GM18520 (cell line): ENCODE results near the gene PRICKLE4.
A peak's percentile ranks its signal among the peaks of the same experiment; 100 is the strongest.

ENCODE experiments used
- ATAC-seq: cut with Tn5 transposase; IDR thresholded peaks from one replicate; pipeline ENCODE4 v1.9.1; 2021; ENCODE audit not compliant: unreplicated experiment

PRICKLE4 gene, protein sequence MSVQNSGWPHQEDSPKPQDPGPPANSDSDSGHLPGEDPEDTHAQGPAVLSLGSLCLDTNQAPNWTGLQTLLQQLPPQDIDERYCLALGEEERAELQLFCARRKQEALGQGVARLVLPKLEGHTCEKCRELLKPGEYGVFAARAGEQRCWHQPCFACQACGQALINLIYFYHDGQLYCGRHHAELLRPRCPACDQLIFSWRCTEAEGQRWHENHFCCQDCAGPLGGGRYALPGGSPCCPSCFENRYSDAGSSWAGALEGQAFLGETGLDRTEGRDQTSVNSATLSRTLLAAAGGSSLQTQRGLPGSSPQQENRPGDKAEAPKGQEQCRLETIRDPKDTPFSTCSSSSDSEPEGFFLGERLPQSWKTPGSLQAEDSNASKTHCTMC

DNA sequence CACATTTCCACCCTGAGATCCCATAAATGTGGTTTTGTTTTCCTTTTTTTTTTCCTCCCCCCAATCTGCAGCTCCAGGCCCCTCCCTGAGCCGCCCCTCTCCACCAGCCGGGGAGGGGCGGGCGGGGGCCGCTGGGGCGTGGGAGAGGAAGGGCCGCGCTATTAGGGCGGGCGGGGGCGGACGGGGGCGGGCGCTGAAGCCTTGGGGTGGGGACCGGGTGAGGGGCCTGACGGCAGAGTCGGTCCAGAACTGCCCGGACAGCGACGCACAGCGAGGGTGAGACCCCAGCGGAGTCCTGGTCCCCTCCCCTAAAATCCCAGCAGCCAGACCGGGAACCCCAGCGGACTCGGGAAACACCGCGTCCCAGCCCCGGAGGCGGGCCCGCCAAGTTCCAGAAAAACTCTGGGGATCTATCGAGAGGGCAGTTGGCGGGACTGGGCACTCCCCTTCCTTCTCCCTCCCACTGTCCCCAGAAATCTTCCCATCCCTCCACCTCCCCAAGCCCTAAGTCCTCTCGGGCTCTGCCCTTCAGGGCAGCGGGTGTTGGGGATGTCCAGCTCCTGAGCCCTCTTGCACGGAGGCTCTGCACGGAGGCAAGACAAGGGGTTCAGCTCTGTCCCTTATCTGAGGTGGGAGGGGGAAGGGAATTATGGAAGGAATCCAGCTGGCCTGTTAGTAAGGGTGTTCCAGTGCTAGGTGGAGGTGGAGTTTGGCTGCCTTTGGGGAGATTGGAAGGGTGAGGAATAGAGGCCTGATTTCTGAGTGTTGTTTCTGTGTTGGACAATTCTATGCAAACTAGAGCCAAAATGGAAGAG, at the start of gene PRICKLE4:
PRICKLE4 (plus strand) TSS at position 232 of the 815 bp plus-strand sequence. CDS start 2,692 bp downstream, outside the sequence.
- no peak for ATAC-seq

- no peak for ATAC-seq
Observed at GRCh38 chr6:41731561-41732086, 49.0 kb upstream of the PRICKLE4 start.

DNA sequence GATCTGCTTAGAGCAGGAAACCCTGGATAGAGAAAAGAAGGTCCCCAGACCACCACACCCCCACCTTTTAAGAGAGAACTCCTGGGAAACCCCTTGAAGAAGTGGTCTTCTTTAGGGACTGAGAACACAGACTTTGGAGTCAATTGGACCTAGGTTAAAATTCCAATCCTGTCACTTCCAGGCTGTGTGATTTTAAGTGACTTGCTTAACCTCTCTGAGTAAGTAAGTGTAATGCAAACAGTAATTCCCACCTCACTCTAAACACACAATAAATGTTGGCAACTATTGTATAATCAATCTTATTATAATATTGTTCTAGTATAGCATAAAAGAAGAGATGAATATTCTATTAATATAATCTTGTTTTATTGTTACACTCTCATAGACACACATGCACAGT, 48.4 kb upstream of the PRICKLE4 start:
- no peak for ATAC-seq

- peak; percentile 20 for ATAC-seq
Observed at GRCh38 chr6:41732591-41733359, 47.8 kb upstream of the PRICKLE4 start.

DNA sequence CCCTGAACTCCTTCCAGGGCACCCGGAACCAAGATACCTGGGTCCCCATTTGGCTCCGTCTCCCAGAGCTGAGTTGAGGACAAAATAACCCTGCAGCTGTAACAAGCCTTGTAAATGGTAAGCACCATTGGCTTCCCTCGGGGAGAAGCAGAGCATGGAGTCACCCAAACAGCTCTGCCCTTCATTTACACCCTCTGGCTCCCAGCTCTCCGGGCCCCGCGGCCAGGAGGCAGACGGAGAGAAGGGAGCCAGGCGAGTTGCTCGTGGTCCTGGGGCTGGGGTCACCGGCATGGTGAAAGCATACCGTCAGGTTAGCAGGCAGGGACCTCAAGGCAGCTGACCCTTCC, 47.2 kb upstream of the PRICKLE4 start:
- no peak for ATAC-seq

DNA sequence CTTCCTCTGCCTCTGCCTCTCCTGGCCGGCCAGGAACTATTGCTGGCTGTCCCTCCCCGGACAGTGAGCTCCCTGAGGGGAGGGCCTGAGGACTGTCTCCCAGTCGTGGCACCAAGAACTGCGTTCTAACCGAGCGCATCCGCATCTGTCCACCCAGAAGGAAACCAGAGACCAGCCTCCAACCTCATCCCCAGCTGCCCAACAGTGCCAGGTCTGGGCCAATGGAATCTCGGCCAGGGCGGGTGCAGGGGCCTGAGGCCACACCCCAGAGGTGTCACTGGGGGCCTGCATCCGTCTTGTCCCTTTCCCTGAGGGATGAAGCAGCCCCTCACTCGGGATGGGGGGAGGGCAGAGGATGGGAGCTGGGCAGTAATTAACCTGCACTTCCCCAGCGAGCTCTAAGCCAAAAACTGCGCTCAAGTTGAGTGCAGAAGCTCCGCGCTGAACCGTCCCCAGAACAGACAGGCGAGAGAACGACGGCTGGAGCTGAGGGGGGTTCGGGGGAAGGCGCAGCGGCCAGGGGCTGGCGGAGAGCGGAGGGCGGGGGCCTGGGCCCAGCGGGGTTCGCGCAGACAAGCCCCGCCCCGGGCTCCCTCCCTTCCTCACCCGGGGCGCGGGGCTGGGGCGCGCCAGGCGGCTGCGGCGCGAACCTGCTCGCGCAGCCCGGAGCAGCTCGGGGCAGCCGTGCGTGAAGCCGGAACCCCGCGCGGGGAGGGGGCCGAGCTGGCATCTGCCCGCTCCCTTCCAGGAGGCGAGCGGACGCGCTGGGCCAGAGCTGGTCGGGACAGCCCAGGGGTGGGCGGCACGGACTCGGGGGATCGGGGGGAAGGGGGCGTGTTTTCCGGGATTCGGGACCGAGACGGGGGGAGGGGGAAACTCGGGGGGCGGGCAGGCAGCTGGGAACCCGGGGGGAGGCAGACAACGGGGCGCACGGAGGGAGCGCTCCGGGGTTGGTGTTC, 46.6 kb upstream of the PRICKLE4 start:
- ATAC-seq = peak; percentile 29

GRCh38 chr6:41734666-41735426, 45.7 kb upstream of the PRICKLE4 start:
- peak; percentile 5 for ATAC-seq

GRCh38 chr6:41735427-41736185, 45.0 kb upstream of the PRICKLE4 start, which contains the start of gene TFEB:
TSS of gene TFEB (minus strand) at chr6:41735608. CDS start at chr6:41691213, 44,395 bp downstream.
- ATAC-seq = peak; percentile 46

DNA sequence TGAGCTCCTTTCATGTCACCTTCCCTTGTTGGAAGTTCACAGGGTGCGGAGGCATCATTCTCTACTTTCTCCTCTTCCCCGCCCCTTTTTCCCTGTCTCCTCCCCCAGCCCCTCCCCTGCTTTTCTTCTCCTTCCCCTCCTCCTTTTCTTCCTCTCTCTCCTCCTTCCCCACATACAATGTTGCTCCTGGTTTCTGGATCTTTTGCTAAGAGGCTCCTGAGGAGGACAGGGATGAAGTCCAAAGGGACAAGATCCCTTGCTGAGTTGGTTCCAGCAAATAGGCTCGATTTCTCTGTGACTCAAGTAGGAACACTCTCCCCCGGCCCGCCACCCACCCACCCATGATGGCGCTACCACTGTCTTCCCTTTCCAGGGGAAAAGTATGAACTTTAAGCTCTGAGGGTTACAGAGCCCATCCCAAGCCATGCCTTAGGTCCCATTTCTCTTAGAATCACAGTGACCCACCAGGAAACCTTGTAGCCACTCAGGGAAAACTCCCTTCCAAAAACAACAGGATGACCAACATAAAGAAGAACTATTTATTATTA, 44.3 kb upstream of the PRICKLE4 start:
- ATAC-seq = no peak

- ATAC-seq = no peak
Observed at GRCh38 chr6:41736800-41737555, 43.6 kb upstream of the PRICKLE4 start.

DNA sequence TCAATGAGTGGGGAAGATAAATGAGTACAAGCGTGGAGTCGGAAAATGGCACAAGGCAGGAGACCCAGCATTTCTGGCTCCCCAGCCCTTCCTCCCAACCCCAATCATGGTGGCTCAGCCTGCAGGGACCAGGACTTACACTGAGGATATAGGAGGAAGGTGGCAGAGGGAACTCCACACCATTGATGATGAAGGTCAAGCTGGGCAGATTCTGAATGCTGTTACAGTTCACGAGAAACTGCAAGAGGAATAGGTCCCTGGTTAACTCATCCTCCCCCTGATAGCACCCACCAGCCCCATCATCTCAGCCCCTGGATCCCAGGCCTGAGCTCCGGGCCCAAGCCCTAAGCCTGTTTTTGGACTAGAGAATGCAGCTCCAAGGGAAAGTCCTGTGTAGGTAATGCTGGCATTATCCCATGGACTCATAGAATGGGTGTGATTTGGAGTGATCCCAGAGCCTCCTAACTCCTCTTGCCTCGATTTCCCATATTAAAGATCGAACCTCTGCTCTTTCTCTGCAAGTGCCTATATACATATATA, 42.9 kb upstream of the PRICKLE4 start:
- ATAC-seq = no peak

DNA sequence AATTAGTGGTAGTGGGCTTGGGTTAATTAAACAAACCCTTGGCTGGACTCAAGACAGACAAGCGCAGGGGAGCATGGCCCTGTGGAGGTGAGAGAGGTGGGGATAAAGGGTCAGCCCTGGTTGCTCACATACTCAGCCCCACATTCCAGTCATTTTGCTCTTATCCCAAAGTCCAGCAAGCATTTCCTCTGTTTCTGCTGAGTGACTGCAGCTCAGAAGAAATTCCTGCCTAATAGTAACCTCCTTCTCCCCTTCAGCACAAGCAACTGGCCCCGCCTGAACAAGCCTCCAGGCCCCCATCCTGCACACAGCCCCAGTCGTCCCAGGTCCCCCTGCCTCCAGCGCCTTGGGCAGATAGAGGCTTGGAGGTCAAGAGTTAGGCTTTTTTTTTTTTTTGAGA, 41.5 kb upstream of the PRICKLE4 start:
- ATAC-seq = no peak

DNA sequence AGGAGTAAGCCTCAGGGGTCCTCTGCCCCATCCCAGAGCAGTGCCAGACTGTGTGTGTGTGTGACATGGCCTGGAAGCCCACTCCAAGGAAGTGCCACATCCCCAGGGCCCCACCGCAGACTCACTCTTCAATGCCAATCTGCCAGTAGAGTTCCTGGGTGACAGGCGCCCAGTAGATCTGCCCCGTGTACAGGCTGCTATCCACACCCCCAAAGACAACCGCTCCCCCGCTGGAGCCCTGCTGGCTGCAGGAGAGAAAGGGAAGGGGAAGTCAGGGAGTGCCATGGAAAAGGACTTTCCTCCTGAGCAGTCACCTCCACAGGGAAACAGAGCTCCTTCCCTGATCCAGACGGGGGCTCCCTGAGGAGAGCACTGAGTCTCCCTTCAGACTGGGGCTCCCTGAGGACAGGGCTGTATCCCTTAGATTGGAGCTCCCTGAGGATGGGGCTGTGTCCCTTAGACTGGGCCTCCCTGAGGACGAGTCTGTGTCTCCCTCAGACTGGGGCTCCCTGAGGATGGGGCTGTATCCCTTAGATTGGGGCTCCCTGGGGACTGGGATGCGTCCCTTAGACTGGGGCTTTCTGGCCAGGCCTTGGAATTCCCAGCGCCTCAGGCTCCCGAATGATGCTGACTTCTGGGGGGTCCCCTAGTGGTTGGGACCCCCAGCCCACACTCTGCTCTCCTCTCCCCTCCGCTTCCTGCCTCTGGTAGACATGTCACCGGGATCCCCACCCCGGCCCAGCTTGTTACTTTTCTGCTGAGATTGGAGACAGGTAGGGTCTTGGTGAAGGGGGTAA, 40.0 kb upstream of the PRICKLE4 start:
- ATAC-seq = no peak

DNA sequence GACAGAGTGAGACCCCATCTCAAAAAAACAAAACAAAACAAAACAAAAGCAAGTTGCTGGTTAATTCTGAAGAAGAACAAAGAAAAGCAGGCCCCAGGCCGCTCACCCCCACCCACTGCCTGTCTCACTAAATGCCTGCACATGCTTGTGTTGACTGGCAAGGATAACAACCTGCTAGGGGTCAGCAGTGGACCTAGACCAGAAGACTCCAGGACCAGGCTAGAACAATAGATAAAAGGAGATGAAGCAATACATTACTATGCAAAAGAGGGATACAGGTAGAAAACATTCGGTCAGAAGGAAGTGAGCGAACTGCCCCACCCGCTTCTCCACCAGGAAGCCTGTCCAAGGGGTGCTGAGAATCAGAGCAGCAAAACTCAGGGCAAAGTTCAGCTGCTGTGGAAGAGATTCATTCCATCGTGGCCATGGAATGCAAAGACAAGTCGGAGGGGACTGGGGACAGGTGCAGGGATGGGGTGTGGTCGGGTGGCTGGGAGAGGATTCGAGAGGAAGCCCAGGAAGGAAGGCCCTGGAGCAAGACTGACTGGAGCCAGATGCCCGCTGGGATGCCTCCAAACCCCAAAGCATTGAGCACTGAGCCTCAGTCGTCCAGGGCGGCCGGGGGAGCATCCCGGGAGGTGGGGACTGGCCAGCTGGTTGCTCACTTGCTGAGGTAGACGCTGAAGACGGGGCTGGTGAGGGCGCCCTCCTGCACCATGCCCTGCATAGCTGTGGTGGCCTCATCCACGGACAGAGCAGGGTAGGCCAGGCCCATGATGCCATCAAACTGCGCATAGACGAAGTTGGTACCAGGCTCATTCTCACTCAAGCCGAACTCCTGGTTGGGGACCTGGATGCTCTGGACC, 38.7 kb upstream of the PRICKLE4 start:
- no peak for ATAC-seq

GRCh38 chr6:41743406-41744235, 37.0 kb upstream of the PRICKLE4 start:
- no peak for ATAC-seq
